Activated CD4-positive, alpha-beta T cell treated with anti-CD3 and anti-CD28 coated beads, Interleukin-2, Interleukin-4, amounts not matched to agents 100 ng/mL and 50 ng/mL, durations not matched to agents 16 hours and 8 hours (primary cell): ENCODE data around the gene SEMA5A.
A peak's percentile ranks its signal among the peaks of the same experiment; 100 is the strongest.

Experiments
- DNase-seq: peaks from one replicate; pipeline ENCODE4 v3.0.0-alpha.2; 2020; ENCODE audit warnings: low spot score

Gene SEMA5A

DNA sequence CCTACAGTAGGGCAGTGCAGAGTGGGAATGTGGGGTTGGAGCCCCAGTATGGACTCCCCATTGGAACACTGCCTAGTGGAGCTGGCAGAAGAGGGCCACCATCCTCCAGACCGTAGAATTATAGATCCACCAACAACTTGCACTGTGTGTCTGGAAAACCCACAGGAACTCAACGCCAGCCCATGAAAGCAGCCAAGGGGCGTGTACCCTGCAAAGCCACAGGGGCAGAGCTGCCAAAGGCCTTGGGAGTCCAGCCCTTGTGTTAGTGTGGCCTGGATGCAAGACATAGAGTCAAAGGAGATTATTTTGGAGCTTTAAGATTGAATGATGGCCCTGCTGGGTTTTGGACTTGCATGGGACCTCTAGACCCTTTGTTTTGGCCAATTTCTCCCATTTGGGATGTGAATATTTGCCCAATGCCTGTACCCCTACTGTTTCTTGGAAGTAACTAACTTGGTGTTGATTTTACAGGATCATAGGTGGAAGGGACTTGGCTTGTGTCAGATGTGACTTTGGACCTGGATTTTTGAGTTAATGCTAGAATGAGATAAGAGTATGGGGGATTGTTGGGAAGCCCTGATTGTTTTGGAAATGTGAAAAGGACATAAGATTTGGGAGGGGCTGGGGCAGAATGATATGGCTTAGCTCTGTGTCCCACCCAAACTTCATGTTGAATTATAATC, 266.8 kb downstream of the SEMA5A start:
- DNase-seq: no peak

- DNase-seq: no peak
These were observed 276.9 kb downstream of the SEMA5A start for GRCh38 chr5:9269014-9269413.

GRCh38 chr5:9268226-9268625, 277.6 kb downstream of the SEMA5A start:
- DNase-seq: no peak

DNA sequence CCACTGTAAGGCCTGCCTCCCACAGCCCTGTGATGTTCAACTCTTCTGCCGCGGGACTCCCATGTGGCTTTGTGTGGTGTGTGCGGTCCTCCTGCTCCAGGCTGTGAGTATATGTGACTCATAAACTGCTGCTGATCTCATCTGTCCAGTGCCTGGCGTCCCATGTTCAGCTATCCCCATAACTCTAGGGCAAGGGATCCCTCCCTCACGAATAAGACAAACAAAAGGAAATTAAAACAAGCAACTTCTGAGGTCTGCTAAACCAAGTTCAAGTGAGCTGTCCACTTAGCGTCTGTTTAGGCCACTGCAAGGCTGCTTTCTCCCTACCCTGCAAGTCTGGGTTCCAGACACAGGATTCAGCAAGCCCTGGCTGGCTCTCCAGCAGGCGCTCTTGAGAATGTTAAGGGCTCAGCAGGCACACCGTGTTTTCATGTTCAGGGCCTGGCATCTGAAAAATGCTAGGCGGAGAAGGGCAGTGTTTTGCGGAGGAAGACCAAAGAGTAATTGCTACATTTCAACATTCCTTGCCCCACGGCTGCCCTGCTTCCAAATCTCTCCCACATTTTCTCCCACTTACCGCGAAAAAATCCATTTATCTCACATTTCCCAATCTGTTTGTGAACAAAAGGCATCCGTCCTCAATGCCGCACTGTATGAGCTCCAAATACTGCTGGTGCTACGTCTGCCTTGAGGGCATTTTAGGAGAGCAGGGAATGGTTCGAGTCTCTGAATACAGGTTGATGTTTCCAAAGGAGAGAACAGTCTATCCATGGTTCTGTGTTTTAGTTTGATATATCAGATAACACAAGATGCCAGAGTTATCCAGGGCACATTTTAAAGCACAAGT, 280.2 kb downstream of the SEMA5A start:
- no peak for DNase-seq

- DNase-seq: no peak
These were observed 281.6 kb downstream of the SEMA5A start for GRCh38 chr5:9264301-9264700.

GRCh38 chr5:9263656-9264055, 282.2 kb downstream of the SEMA5A start:
- DNase-seq: no peak

GRCh38 chr5:9251379-9251980, 294.4 kb downstream of the SEMA5A start:
- peak; percentile 2 for DNase-seq

DNA sequence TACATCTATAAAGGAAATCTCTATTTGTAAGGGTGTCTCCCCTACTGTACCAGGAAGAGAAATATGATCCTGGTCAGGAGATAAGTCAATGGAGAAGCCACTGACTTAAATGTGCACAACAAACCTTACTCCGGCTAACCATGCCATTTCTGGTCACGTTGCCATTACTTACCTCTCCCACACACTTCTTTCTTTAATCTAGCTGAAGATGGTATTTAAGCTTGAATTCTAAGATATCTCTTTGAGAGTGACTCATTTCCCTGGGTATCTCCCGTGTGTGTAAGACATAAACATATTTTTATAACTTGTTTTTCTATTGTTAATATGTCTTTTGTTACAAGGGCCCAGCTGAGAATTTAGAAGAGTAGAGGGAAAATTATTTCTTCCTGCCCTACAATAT, 296.6 kb downstream of the SEMA5A start:
- DNase-seq: no peak

- DNase-seq: no peak
These were observed 300.8 kb downstream of the SEMA5A start for GRCh38 chr5:9245071-9245470.

DNA sequence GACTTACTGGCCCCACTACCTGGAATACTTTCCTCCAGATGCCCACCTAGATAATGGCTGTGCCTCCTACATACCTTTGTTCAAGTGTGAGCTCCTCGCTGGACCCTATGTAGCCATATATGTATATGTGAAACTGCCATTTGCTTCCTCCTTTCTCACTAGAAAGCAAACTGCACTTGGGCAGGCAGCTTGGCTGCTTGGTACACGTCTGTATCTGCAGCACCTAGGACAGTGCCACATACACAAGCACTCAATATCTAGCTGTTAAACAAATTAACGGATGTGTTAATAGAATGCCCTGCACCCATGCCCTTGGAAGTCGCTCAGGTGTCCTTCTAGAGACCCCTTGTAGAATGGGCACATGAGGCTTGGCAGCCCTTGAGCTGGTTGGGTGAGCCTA, 301.5 kb downstream of the SEMA5A start:
- no peak for DNase-seq

GRCh38 chr5:9241479-9242305, 304.2 kb downstream of the SEMA5A start:
- no peak for DNase-seq

DNA sequence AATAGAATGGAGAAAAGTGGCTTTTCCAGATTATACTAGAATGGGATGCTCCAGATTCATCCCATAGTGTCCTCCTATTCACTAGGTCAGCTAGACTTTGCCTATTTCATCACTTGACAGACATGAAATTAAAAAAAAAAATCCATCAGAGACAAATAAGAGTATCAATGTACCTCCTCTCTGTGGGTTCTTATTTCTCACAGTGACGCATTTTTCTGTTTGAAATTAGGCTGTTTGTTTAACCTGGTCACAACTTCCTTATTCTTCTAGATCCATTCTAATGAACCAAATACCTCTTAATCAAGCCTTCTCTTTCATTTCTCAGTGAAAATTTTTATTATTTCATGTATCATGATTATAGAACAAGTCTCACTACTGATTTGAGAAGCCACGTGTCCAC, 305.4 kb downstream of the SEMA5A start:
- DNase-seq: no peak

- no peak for DNase-seq
These were observed 306.2 kb downstream of the SEMA5A start for GRCh38 chr5:9239626-9240025.

DNA sequence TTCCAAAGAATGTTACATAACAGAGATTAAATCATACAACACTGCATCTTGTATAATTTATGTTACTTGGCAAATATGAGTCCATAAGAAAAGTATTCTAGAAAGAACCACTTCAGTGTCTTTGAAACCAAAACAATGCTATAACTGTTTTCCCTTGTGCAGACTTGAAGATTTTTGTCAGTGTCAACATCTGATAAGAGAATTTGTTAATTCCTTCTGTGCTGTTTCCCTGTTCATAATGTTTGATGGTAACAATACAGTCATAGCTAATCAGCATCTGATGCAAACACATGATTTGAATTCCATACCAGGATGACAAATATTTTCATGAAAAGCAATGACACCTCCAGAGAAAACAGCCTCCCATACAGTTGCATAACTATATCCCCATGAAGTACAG, 306.8 kb downstream of the SEMA5A start:
- no peak for DNase-seq

- no peak for DNase-seq
These were observed 312.2 kb downstream of the SEMA5A start for GRCh38 chr5:9233712-9234111.

- no peak for DNase-seq
These were observed 312.8 kb downstream of the SEMA5A start for GRCh38 chr5:9233035-9233434.

DNA sequence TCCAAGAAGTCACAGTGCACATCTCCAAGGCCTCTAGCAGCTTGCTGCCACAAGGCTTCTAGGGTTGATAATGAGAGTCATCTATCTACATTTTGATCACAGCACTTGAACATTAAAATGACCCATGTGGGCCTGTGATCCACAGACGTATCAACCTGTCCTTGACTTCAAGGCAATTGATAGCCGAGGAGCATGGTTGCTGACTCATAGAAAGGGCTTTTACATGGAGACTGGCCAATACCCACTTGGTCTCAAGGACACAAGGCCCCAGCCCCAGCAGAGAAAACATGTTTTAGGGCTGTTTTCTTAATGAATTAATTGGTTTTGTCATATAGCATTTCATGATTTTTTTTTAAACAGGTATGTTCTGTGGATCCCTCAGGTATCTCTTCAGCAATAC, 314.0 kb downstream of the SEMA5A start:
- no peak for DNase-seq

- DNase-seq: no peak
These were observed 315.5 kb downstream of the SEMA5A start for GRCh38 chr5:9230355-9230754.

GRCh38 chr5:9226016-9226536, 319.8 kb downstream of the SEMA5A start:
- no peak for DNase-seq

DNA sequence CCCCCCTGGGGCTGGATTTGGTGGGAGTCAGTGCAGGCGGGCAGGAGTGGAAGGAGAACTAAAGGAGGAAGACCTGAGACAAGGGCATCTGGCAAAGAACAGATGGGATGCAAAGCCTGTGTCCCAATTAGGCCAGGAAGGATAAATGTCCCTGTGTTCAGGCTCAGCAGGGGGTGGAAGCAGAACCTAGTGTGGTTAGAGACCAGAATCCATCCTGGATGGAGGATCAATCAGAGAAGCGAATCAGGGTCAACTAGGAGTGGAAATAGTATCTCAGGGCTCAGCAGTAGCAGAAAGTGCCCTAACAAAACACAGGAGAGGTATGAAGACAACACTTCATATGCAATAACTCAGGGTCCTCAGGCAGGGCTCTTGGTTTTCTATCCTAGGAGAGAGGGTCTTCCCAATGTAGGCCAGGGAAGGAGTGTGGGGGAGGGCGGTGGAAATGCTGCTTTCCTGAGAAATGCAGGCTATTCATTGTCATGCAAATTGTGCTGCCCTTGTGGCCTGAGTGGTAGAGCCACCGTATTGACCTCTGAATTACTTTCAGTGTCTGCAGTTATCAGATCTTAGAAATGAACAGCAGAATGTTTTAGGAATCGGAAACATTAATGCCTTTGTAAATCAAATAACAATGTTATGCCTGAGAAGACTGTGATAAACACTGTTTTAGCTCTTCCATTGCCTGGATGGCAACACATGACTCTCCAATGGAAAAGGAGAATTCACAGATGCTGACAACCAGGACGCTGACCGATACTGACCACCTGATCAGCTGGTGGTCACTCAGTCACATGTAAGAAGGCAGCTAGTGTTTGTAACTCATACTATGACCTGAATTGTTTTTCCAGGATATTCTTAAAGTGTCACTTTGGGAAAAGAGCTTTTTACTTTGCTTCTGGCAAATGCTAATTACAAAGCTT, 323.6 kb downstream of the SEMA5A start:
- no peak for DNase-seq

DNA sequence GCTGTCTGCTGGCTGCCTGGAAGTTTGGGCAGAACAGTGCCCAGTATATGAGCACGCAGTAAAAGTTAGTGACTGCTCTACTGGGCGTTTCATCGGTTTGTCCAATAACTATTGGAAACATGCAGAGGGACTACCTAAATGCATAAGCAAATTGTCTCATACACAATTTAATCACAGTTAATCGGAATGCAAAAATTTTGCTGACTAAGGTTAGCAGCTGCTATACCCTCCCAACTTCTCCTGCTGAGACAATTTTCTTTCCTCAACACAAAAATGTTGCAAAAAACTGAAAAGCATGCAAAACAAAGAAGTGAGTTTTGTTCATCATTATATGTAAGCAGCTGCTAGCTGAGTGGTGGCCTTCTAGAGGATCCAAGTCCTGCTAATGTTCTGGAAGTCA, 327.5 kb downstream of the SEMA5A start:
- no peak for DNase-seq
